GM23338 (cell line): ENCODE measurements around the gene NCBP1.

Experiments
- CREB1 ChIP-seq: fragments of 250-450 bp; sonication (Bioruptor Pico); IDR thresholded peaks from 2 replicates; pipeline ENCODE4 v1.5.0; 2020; ENCODE audit warnings: low read depth, mild to moderate bottlenecking, moderate library complexity
- ETS1 ChIP-seq: IDR thresholded peaks from 2 replicates; pipeline ENCODE4 v1.6.1; 2016; ENCODE audit warnings: antibody characterized with exemption
- EZH2 ChIP-seq: fragments of 200-600 bp; sonication (generic); IDR thresholded peaks from one replicate; pipeline ENCODE4 v1.8.0; 2017; ENCODE audit warnings: antibody characterized with exemption, mild to moderate bottlenecking, low read depth; ENCODE audit not compliant: unreplicated experiment
- EZH2phosphoT487 ChIP-seq: fragments of 200-600 bp; sonication (generic); IDR thresholded peaks from one replicate; pipeline ENCODE4 v1.8.1; 2018; ENCODE audit warnings: antibody characterized with exemption; ENCODE audit not compliant: unreplicated experiment
- JUNB ChIP-seq: IDR thresholded peaks from one replicate; pipeline ENCODE4 v1.6.1; 2016; ENCODE audit warnings: antibody characterized with exemption; ENCODE audit not compliant: unreplicated experiment
- POLR2AphosphoS5 ChIP-seq: IDR thresholded peaks from 2 replicates; pipeline ENCODE4 v1.6.1; 2016; ENCODE audit warnings: antibody characterized with exemption, low read depth
- REST ChIP-seq: IDR thresholded peaks from one replicate; pipeline ENCODE4 v1.6.1; 2018; ENCODE audit warnings: antibody characterized with exemption; ENCODE audit not compliant: unreplicated experiment
- STAT1 ChIP-seq: IDR thresholded peaks from one replicate; pipeline ENCODE4 v1.6.1; 2016; ENCODE audit warnings: antibody characterized with exemption; ENCODE audit not compliant: unreplicated experiment
- ZNF114 ChIP-seq: fragments of 250-450 bp; sonication (Bioruptor Pico); IDR thresholded peaks from 2 replicates; pipeline ENCODE4 v1.5.0; 2020; ENCODE audit warnings: mild to moderate bottlenecking, moderate library complexity
- ZNF331 ChIP-seq: fragments of 250-450 bp; sonication (Bioruptor Pico); IDR thresholded peaks from 2 replicates; pipeline ENCODE4 v1.5.0; 2020; ENCODE audit warnings: low read depth, mild to moderate bottlenecking, moderate library complexity
- TF ChIP-seq, protein P1 (sequence below), 2 experiments: fragments of 200-600 bp in 1 of 2; sonication (generic) in 1 of 2; conservative IDR thresholded peaks; 2 replicates each; pipeline versions ENCODE4 v1.5.1 to v1.6.1; 2016 to 2017; ENCODE audit warnings: antibody characterized with exemption in 2 of 2, low read depth in 2 of 2, mild to moderate bottlenecking in 2 of 2, moderate library complexity in 1 of 2

GRCh38 chr9:97628668-97629067 is 5.0 kb upstream of the NCBP1 start:
- TF ChIP-seq, protein P1, sequence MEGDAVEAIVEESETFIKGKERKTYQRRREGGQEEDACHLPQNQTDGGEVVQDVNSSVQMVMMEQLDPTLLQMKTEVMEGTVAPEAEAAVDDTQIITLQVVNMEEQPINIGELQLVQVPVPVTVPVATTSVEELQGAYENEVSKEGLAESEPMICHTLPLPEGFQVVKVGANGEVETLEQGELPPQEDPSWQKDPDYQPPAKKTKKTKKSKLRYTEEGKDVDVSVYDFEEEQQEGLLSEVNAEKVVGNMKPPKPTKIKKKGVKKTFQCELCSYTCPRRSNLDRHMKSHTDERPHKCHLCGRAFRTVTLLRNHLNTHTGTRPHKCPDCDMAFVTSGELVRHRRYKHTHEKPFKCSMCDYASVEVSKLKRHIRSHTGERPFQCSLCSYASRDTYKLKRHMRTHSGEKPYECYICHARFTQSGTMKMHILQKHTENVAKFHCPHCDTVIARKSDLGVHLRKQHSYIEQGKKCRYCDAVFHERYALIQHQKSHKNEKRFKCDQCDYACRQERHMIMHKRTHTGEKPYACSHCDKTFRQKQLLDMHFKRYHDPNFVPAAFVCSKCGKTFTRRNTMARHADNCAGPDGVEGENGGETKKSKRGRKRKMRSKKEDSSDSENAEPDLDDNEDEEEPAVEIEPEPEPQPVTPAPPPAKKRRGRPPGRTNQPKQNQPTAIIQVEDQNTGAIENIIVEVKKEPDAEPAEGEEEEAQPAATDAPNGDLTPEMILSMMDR (conservative IDR thresholded peaks at IDR 0.05; ENCODE audit: low read depth in 2 of 2): no peak
- no peak for TF ChIP-seq ZNF114 (CRISPR knock-in tag)
- TF ChIP-seq POLR2AphosphoS5: no peak
- no peak for TF ChIP-seq JUNB
- no peak for TF ChIP-seq EZH2phosphoT487
- no peak for TF ChIP-seq EZH2
- TF ChIP-seq REST: no peak
- TF ChIP-seq ETS1: no peak
- TF ChIP-seq STAT1: no peak
- no peak for TF ChIP-seq CREB1 (CRISPR knock-in tag)
- no peak for TF ChIP-seq ZNF331 (CRISPR knock-in tag)
